H1 (cell line): ENCODE measurements around the gene P2RY13. TPM values are rescaled to one million over a fixed set of nuclear protein-coding genes. Genes with fewer than 3 reads are reported as not detected.

Source experiments
- CTCF ChIA-PET: fragments of 300-600 bp; sonication (Branson Sonifier 250); formaldehyde crosslinking; loops from one replicate; lab custom pipeline; 2021; ENCODE audit not compliant: partially characterized antibody; lab: Charles Lee
- POLR2A ChIA-PET: fragments of 300-600 bp; sonication (Branson Sonifier 250); formaldehyde crosslinking; loops from one replicate; lab custom pipeline; 2021; ENCODE audit warnings: inconsistent platforms; ENCODE audit not compliant: partially characterized antibody; lab: Charles Lee
- DNase-seq, 2 experiments: peaks; one replicate each; pipeline versions ENCODE4 v3.0.0 to v3.0.0-alpha.2; 2010 to 2022; ENCODE audit warnings: low spot score in 2 of 2, low read depth in 1 of 2, mixed read lengths in 1 of 2
- FAIRE-seq: peaks from 2 replicates; lab custom pipeline; 2011; peaks lifted over from hg19 to GRCh38; lab: Jason Lieb, UNC
- H2AFZ ChIP-seq: 2 replicates; pipeline ENCODE4 v1.8.1; 2012; ENCODE audit warnings: low read length, inconsistent platforms
- H2AK5ac ChIP-seq: 2 replicates; pipeline ENCODE4 v1.6.1; 2013; ENCODE audit warnings: low read depth, low read length
- H2BK120ac ChIP-seq: replicated peaks from 2 replicates; pipeline ENCODE3; 2013; ENCODE audit warnings: low read depth, low read length, inconsistent platforms
- H2BK12ac ChIP-seq: 2 replicates; pipeline ENCODE4 v1.6.1; 2013; ENCODE audit warnings: low read depth, low read length
- H2BK15ac ChIP-seq: 2 replicates; pipeline ENCODE4 v1.6.1; 2013; ENCODE audit warnings: low read length
- H2BK20ac ChIP-seq: 2 replicates; pipeline ENCODE4 v1.6.1; 2013; ENCODE audit warnings: low read length
- H2BK5ac ChIP-seq: 2 replicates; pipeline ENCODE4 v1.6.1; 2013; ENCODE audit warnings: low read depth, low read length
- H3K14ac ChIP-seq: 2 replicates; pipeline ENCODE4 v1.6.1; 2013; ENCODE audit warnings: inconsistent platforms; ENCODE audit not compliant: insufficient read length
- H3K18ac ChIP-seq: 2 replicates; pipeline ENCODE4 v1.6.1; 2013; ENCODE audit warnings: low read length; ENCODE audit errors: extremely low read depth
- H3K23ac ChIP-seq: 2 replicates; pipeline ENCODE4 v1.6.1; 2013; ENCODE audit warnings: inconsistent platforms; ENCODE audit not compliant: insufficient read length
- H3K23me2 ChIP-seq: 2 replicates; pipeline ENCODE4 v1.6.1; 2013; ENCODE audit warnings: low read depth, low read length
- H3K27ac ChIP-seq: 2 replicates; pipeline ENCODE4 v1.6.1; 2011; ENCODE audit warnings: low read depth, low read length, inconsistent platforms
- H3K27me3 ChIP-seq, 4 experiments: replicated peaks in 1 of 4; 1 replicate in 1 of 4; 2 replicates in 3 of 4; pipeline versions ENCODE4 v1.6.1 to v1.8.1; 2011 to 2013; ENCODE audit warnings: low read length in 3 of 4, mild to moderate bottlenecking in 3 of 4, inconsistent platforms in 2 of 4, mixed read lengths in 2 of 4, moderate library complexity in 1 of 4; ENCODE audit not compliant: control insufficient read depth in 3 of 4, insufficient read depth in 3 of 4; ENCODE audit errors: extremely low read depth in 1 of 4
- H3K36me3 ChIP-seq, 4 experiments: 2 replicates each; pipeline versions ENCODE4 v1.6.1 to v1.8.1; 2011 to 2013; ENCODE audit warnings: mild to moderate bottlenecking in 4 of 4, low read length in 3 of 4, moderate library complexity in 2 of 4, control low read depth in 1 of 4, inconsistent platforms in 1 of 4; ENCODE audit not compliant: insufficient read depth in 4 of 4, control insufficient read depth in 2 of 4
- H3K4ac ChIP-seq: replicated peaks from 2 replicates; pipeline ENCODE3; 2013; ENCODE audit warnings: low read length, low read depth, mixed read lengths, inconsistent platforms; ENCODE audit not compliant: insufficient read length
- H3K4me1 ChIP-seq, 4 experiments: replicated peaks in 1 of 4; 1 replicate in 1 of 4; 2 replicates in 3 of 4; pipeline versions ENCODE4 v1.6.1 to v1.8.1; 2011 to 2013; ENCODE audit warnings: low read length in 3 of 4, inconsistent platforms in 2 of 4, mixed read lengths in 1 of 4; ENCODE audit not compliant: insufficient read depth in 4 of 4, control insufficient read depth in 3 of 4
- H3K4me2 ChIP-seq, 2 experiments: 2 replicates each; pipeline versions ENCODE4 v1.6.1 to v1.8.1; 2011 to 2013; ENCODE audit warnings: low read depth in 2 of 2, low read length in 2 of 2, control low read depth in 1 of 2, inconsistent platforms in 1 of 2, mild to moderate bottlenecking in 1 of 2; ENCODE audit not compliant: insufficient read depth in 1 of 2
- H3K4me3 ChIP-seq, 4 experiments: fragments of 200-600, 300-600 bp in 1 of 4; sonication (generic), shearing (Covaris generic), sonication (Bioruptor Twin) in 1 of 4; 2 replicates each; pipeline versions ENCODE4 v1.5.1 to v1.8.1; 2011 to 2016; ENCODE audit warnings: low read length in 4 of 4, low read depth in 3 of 4, control low read depth in 2 of 4, inconsistent platforms in 2 of 4, mild to moderate bottlenecking in 2 of 4, mixed read lengths in 1 of 4, moderate library complexity in 1 of 4; ENCODE audit not compliant: insufficient read depth in 2 of 4; ENCODE audit errors: extremely low read depth in 1 of 4
- H3K56ac ChIP-seq: replicated peaks from 2 replicates; pipeline ENCODE3; 2013; ENCODE audit warnings: low read depth, mild to moderate bottlenecking, mixed read lengths, low read length, inconsistent platforms; ENCODE audit not compliant: insufficient read length
- H3K79me1 ChIP-seq: 2 replicates; pipeline ENCODE4 v1.6.1; 2013; ENCODE audit warnings: low read depth, low read length, control low read depth
- H3K79me2 ChIP-seq, 2 experiments: 2 replicates each; pipeline versions ENCODE4 v1.6.1 to v1.8.1; 2012 to 2013; ENCODE audit warnings: low read length in 2 of 2, mild to moderate bottlenecking in 2 of 2, inconsistent platforms in 1 of 2; ENCODE audit not compliant: insufficient read depth in 2 of 2, control insufficient read depth in 1 of 2
- H3K9ac ChIP-seq, 4 experiments: replicated peaks in 1 of 4; 1 replicate in 1 of 4; 2 replicates in 3 of 4; pipeline versions ENCODE4 v1.6.1 to v1.8.1; 2011 to 2013; ENCODE audit warnings: low read depth in 3 of 4, low read length in 3 of 4, control low read depth in 2 of 4, mild to moderate bottlenecking in 2 of 4, moderate library complexity in 2 of 4, inconsistent platforms in 1 of 4; ENCODE audit errors: extremely low read depth in 1 of 4
- H3K9me3 ChIP-seq, 2 experiments: 2 replicates each; pipeline versions ENCODE4 v1.6.1 to v1.8.1; 2012 to 2013; ENCODE audit warnings: mild to moderate bottlenecking in 2 of 2, moderate library complexity in 2 of 2, control low read depth in 1 of 2, inconsistent platforms in 1 of 2, low read depth in 1 of 2, low read length in 1 of 2, mixed read lengths in 1 of 2; ENCODE audit not compliant: insufficient read depth in 2 of 2
- H4K20me1 ChIP-seq, 2 experiments: replicated peaks in 1 of 2; 2 replicates each; pipeline versions ENCODE3 to v1.8.1; 2011 to 2013; ENCODE audit warnings: inconsistent platforms in 2 of 2, low read length in 2 of 2, mild to moderate bottlenecking in 1 of 2; ENCODE audit not compliant: insufficient read depth in 2 of 2, control insufficient read depth in 1 of 2
- H4K5ac ChIP-seq: 2 replicates; pipeline ENCODE4 v1.6.1; 2013; ENCODE audit warnings: low read length, low read depth, mixed read lengths, inconsistent platforms; ENCODE audit not compliant: insufficient read length
- H4K8ac ChIP-seq: 2 replicates; pipeline ENCODE4 v1.8.0; 2013; ENCODE audit warnings: mild to moderate bottlenecking, moderate library complexity, low read length, inconsistent platforms; ENCODE audit not compliant: insufficient read depth; ENCODE audit errors: extremely low read depth
- H4K91ac ChIP-seq: replicated peaks from 2 replicates; pipeline ENCODE3; 2013; ENCODE audit warnings: low read length, mixed read lengths, inconsistent platforms; ENCODE audit not compliant: insufficient read length
- BRCA1 ChIP-seq: IDR thresholded peaks from 2 replicates; pipeline ENCODE4 v1.6.1; 2012; ENCODE audit warnings: low read depth, low read length, improper control_type of control experiment
- GABPA ChIP-seq: IDR thresholded peaks from 2 replicates; pipeline ENCODE4 v1.6.1; 2011; ENCODE audit warnings: mild to moderate bottlenecking, low read length, moderate library complexity, borderline replicate concordance; ENCODE audit not compliant: insufficient read depth
- GTF2F1 ChIP-seq: IDR thresholded peaks from 2 replicates; pipeline ENCODE4 v1.6.1; 2012; ENCODE audit warnings: low read depth, low read length, improper control_type of control experiment, borderline replicate concordance
- HDAC6 ChIP-seq: IDR thresholded peaks from one replicate; pipeline ENCODE4 v1.7.1; 2012; ENCODE audit warnings: low read depth, mild to moderate bottlenecking, inconsistent platforms, low read length, moderate library complexity
- JUND ChIP-seq: IDR thresholded peaks from 2 replicates; pipeline ENCODE4 v1.6.1; 2011; ENCODE audit warnings: mild to moderate bottlenecking, improper control_type of control experiment, low read length
- KDM1A ChIP-seq: fragments of 200-600, 300-600 bp; sonication (generic); IDR thresholded peaks from 2 replicates; pipeline ENCODE4 v1.7.1; 2016; ENCODE audit warnings: mild to moderate bottlenecking, low read length, borderline replicate concordance
- MAFK ChIP-seq: IDR thresholded peaks from 2 replicates; pipeline ENCODE4 v1.6.1; 2012; ENCODE audit warnings: low read depth, mild to moderate bottlenecking, improper control_type of control experiment, low read length
- POLR2AphosphoS5 ChIP-seq: IDR thresholded peaks from 2 replicates; pipeline ENCODE4 v1.6.1; 2011; ENCODE audit warnings: low read depth, low read length
- POU5F1 ChIP-seq: IDR thresholded peaks from 2 replicates; pipeline ENCODE4 v1.6.1; 2011; ENCODE audit warnings: low read depth, mild to moderate bottlenecking, low read length, moderate library complexity
- RFX5 ChIP-seq: IDR thresholded peaks from 2 replicates; pipeline ENCODE4 v1.6.1; 2011; ENCODE audit warnings: low read depth, low read length, improper control_type of control experiment, borderline replicate concordance
- USF2 ChIP-seq: IDR thresholded peaks from 2 replicates; pipeline ENCODE4 v1.6.1; 2011; ENCODE audit warnings: low read length, improper control_type of control experiment
- WGBS, 2 experiments: shearing (Covaris generic) in 1 of 2; methylation state at CpG; one replicate each; pipeline versions ENCODE4 v1.1.6 to v1.1.7; 2013 to 2015; ENCODE audit warnings: low lambda C conversion rate in 2 of 2, mixed read lengths in 2 of 2, inconsistent platforms in 1 of 2, low coverage in 1 of 2, missing lambda C conversion rate in 1 of 2; ENCODE audit not compliant: insufficient replicate concordance in 2 of 2, insufficient coverage in 1 of 2, insufficient read length in 1 of 2; ENCODE audit errors: extremely low coverage in 1 of 2, missing lambda C conversion rate in 1 of 2; 5-methylcytosine and 5-hydroxymethylcytosine counted together
- polyA plus RNA-seq, 7 experiments: library from polyadenylated mRNA; depleted of rRNA in 3 of 7; stranded (reverse) in 5 of 7; unstranded in 2 of 7; fragments of >200 nt in 5 of 7; fragments of 200-250 nt in 2 of 7; gene quantifications; 1 replicate in 5 of 7; 2 replicates in 1 of 7; 4 replicates in 1 of 7; pipeline versions ENCODE4 v1.2.1 to v1.2.3, GENCODE V29; 2011 to 2013; ENCODE audit warnings: missing spikeins in 2 of 7, mixed read lengths in 2 of 7
- total RNA-seq: library from RNA; stranded (reverse); fragmentation: NEBNext Ultra II Directional; extraction: Animal tissue kit (Norgen Biotek cat#: 25700); gene quantifications from 2 replicates; pipeline ENCODE4 v1.2.1, GENCODE V29; 2021

The P2RY13 gene
- total and polyA plus RNA-seq, 2 of the 8 experiments (the other 6 are each of a cell fraction or from before 2014, with no cell fraction given), result not detected

- H3K56ac ChIP-seq, result no peak overlapping the region
- no peak overlapping the region for H3K27ac ChIP-seq
- no peaks in the 10 kb centered on the region for H3K79me2 ChIP-seq
- ChIA-PET CTCF (interaction anchor here (0.7 to 3.3 kb wide), 8 partner anchors 10 to 857 kb away, joined by 3 to 9 read pairs (median 3); no protein-coding TSS in a partner anchor), POLR2A (interaction anchor here (0.6 kb wide), 1 partner anchor 21 kb away, joined by 3 read pairs; no protein-coding TSS in a partner anchor)
- no peak overlapping the region for H2AFZ ChIP-seq
- DNase-seq, result no peak
- no peak overlapping the region for H3K4me3 ChIP-seq
- H2AK5ac ChIP-seq, result no peak overlapping the region
- H3K18ac ChIP-seq, result no peak overlapping the region
- no peaks in the 10 kb centered on the region for H3K23me2 ChIP-seq
- H2BK12ac ChIP-seq, result no peak overlapping the region
- H3K23ac ChIP-seq, result no peak overlapping the region
- H3K79me1 ChIP-seq, result no peaks in the 10 kb centered on the region
- no peak overlapping the region for H4K8ac ChIP-seq
- H3K4ac ChIP-seq, result no peak overlapping the region
- no peak overlapping the region for H2BK20ac ChIP-seq
- H3K36me3 ChIP-seq, result peaks cover 0 to 12% (median 1%) of the 10 kb centered on the region in 4 experiments; a peak in 2 of 8 replicates
- H3K14ac ChIP-seq, result no peak overlapping the region
- H2BK5ac ChIP-seq, result no peak overlapping the region
- H3K4me1 ChIP-seq, result no peaks in the 10 kb centered on the region
- H4K20me1 ChIP-seq, result no peaks in the 10 kb centered on the region
- H2BK120ac ChIP-seq, result no peak overlapping the region
- H3K27me3 ChIP-seq, result no peaks in the 10 kb centered on the region
- no peak overlapping the region for H2BK15ac ChIP-seq
- H4K91ac ChIP-seq, result no peak overlapping the region
- TF ChIP-seq GABPA (no peak), MAFK (no peak), USF2 (no peak), JUND (no peak), HDAC6 (no peak), GTF2F1 (no peak), POLR2AphosphoS5 (no peak), POU5F1 (no peak), KDM1A (no peak), RFX5 (no peak), BRCA1 (no peak)
- no peaks in the 10 kb centered on the region for H3K9me3 ChIP-seq
- no peak overlapping the region for H4K5ac ChIP-seq
- no peak for FAIRE-seq
- H3K9ac ChIP-seq, result no peak overlapping the region
- no peak overlapping the region for H3K4me2 ChIP-seq
- WGBS, 2 experiments, result 85% methylated on average over 8 of the region's 8 CpGs; no CpG with 5 or more reads in 1 of the 2 experiments
Measured at GRCh38 chr3:151377768-151378385, 48.5 kb upstream of the P2RY13 start.
